Ishikawa (cell line): ENCODE measurements around the gene MEGF6.

ENCODE experiments used
- CREB1 ChIP-seq: IDR thresholded peaks from 2 replicates; pipeline ENCODE4 v1.6.1; 2012; ENCODE audit warnings: low read depth
- EGR1 ChIP-seq: IDR thresholded peaks from 2 replicates; pipeline ENCODE4 v1.6.1; 2012
- EP300 ChIP-seq: IDR thresholded peaks from 2 replicates; pipeline ENCODE4 v1.6.1; 2012; ENCODE audit warnings: borderline replicate concordance
- FOXM1 ChIP-seq: IDR thresholded peaks from 2 replicates; pipeline ENCODE4 v1.6.1; 2012; ENCODE audit warnings: low read depth, borderline replicate concordance
- MAX ChIP-seq: IDR thresholded peaks from 2 replicates; pipeline ENCODE4 v1.6.1; 2012
- NFIC ChIP-seq: IDR thresholded peaks from 2 replicates; pipeline ENCODE4 v1.6.1; 2012
- REST ChIP-seq: IDR thresholded peaks from 2 replicates; pipeline ENCODE4 v1.6.1; 2012; ENCODE audit warnings: low read depth, mild to moderate bottlenecking
- TAF1 ChIP-seq: IDR thresholded peaks from 2 replicates; pipeline ENCODE4 v1.6.1; 2012; ENCODE audit warnings: low read depth, mild to moderate bottlenecking
- TEAD4 ChIP-seq: IDR thresholded peaks from 2 replicates; pipeline ENCODE4 v1.6.1; 2012
- YY1 ChIP-seq: IDR thresholded peaks from 2 replicates; pipeline ENCODE4 v1.6.1; 2012; ENCODE audit warnings: low read depth

DNA sequence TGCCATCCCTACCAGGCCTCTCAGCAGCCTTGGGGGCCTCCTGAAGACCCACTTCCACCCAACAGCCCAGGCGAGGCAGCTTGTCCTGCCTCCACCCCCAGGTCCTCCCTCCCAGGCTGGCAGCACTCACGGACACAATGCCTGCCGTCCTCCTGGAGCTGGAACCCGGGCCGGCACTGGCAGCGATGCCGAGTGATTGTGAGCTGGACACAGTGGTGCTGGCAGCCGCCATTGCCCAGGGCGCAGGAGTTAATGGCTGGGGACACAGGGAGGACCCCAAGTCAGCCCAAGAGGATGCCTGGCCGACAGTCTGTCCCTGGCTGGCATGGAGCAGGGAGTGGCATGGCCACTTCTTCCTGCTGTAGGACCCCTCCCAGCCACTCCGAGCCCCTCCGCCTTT is 96.0 kb downstream of the MEGF6 start:
- TF ChIP-seq TAF1, result no peak
- TF ChIP-seq EGR1, result no peak
- TF ChIP-seq FOXM1, result no peak
- no peak for TF ChIP-seq CREB1
- no peak for TF ChIP-seq TEAD4
- TF ChIP-seq REST, result no peak
- TF ChIP-seq YY1, result peak; percentile 42; the same call in 1 of the 2 replicates
- TF ChIP-seq EP300, result no peak
- TF ChIP-seq NFIC, result no peak
- TF ChIP-seq MAX, result no peak
